SU-DHL-6 (cell line): ENCODE measurements around the gene DROSHA.

Experiments
- EZH2phosphoT487 ChIP-seq: fragments of 200-600 bp; sonication (generic), shearing (Covaris generic); conservative IDR thresholded peaks from 2 replicates; pipeline ENCODE4 v1.6.1; 2018; ENCODE audit warnings: mild to moderate bottlenecking, antibody characterized with exemption, low read length, moderate library complexity, mixed read lengths
- TF ChIP-seq, protein P1 (sequence below): fragments of 200-600 bp; sonication (generic); IDR thresholded peaks from one replicate; pipeline ENCODE4 v1.5.1; 2017; ENCODE audit warnings: antibody characterized with exemption, mild to moderate bottlenecking, low read length, moderate library complexity; ENCODE audit not compliant: insufficient read depth, poor library complexity, severe bottlenecking

- TF ChIP-seq, protein P1, sequence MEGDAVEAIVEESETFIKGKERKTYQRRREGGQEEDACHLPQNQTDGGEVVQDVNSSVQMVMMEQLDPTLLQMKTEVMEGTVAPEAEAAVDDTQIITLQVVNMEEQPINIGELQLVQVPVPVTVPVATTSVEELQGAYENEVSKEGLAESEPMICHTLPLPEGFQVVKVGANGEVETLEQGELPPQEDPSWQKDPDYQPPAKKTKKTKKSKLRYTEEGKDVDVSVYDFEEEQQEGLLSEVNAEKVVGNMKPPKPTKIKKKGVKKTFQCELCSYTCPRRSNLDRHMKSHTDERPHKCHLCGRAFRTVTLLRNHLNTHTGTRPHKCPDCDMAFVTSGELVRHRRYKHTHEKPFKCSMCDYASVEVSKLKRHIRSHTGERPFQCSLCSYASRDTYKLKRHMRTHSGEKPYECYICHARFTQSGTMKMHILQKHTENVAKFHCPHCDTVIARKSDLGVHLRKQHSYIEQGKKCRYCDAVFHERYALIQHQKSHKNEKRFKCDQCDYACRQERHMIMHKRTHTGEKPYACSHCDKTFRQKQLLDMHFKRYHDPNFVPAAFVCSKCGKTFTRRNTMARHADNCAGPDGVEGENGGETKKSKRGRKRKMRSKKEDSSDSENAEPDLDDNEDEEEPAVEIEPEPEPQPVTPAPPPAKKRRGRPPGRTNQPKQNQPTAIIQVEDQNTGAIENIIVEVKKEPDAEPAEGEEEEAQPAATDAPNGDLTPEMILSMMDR = no peak
- TF ChIP-seq EZH2phosphoT487 = no peak
These were observed 176.6 kb downstream of the DROSHA start for GRCh38 chr5:31355337-31355736.
